ENCODE results near the gene BIRC3.
"Not testable (repeated sequence)": the region's sequence is repeated elsewhere in the genome, so short reads cannot be mapped to it uniquely, and the experiment has no call there.

Gene BIRC3

DNA sequence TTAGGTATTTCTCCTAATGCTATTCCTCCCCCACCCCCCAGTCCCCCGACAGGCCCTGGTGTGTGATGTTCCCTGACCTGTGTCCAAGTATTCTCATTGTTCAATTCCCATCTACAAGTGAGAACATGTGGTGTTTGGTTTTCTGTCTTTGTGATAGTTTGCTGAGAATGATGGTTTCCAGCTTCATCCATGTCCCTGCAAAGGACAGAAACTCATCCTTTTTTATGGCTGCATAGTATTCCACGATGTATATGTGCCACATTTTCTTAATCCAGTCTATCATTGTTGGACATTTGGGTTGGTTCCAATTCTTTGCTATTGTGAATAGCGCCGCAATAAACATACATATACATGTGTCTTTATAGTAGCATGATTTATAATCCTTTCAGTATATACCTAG lies 20.5 kb upstream of the BIRC3 start:
- not testable (repeated sequence) for DNase-seq

GRCh38 chr11:102300837-102301236 lies 16.4 kb upstream of the BIRC3 start:
- not testable (repeated sequence) for DNase-seq

DNA sequence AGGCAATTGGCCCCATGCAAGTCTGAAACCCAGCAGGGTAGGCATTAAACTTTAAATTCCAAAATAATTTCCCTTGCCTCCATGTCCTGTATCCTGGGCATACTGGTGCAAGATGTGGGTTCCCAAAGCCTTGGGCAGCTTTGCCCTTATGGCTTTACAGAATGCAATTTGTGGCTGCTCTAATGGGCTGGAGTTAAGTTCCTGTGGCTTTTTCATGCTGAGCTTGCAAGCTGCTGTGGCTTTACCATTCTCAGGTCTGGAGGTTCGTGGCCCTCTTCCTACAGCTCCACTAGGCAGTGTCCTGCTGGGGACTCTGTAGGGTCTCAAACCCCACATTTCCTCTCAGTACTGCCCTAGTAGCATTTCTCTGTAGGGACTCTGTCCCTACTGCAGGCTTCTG lies 15.0 kb upstream of the BIRC3 start:
- DNase-seq = no peak

DNA sequence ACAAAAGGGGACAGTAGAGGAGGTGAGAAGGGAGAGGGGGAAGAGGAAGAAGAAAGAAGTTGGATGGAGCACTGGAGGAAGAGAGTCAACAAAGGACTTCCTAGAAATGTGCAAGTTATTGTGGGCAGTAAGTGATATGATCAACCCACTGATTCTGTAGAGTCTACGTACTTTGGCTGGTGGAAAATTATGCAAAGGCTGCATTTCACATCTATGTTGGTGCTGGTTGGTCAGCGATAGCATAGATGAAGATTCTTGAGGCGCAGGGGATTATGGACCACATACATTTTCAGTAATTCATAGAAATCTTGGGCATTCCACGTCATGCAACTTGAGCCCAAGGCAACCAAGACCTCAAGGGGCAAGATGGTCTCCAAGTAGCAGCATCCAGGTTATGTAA lies 12.6 kb upstream of the BIRC3 start:
- no peak for DNase-seq

- DNase-seq = no peak
These were observed 11.8 kb upstream of the BIRC3 start for GRCh38 chr11:102305352-102306047.

DNA sequence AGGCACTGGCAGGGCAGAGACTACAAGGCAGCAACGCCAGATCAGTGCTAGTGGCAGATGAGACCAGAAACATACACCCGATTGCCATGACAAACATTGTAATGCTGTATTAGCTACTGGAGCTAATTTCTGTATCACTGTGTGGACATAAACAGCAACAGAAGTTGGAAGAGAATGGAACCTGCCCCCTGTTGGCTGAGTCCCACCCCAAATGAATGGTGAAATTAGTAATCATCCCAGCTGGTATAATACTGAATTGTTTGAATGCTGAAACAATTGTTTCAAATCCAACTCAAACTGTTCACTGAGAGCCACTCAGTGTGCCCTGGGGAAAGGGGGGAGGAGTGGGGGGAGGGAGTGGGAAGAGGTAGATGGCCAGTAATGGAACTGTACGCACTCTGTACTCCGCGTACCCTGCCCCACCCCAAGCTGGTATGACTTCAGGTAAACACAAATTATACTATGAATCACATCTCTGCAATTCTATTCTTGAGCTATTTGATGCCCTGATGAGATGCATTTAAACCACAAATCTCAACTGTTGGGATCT lies 11.2 kb upstream of the BIRC3 start:
- no peak for DNase-seq

GRCh38 chr11:102306817-102307726 lies 10.2 kb upstream of the BIRC3 start:
- no peak for DNase-seq

DNA sequence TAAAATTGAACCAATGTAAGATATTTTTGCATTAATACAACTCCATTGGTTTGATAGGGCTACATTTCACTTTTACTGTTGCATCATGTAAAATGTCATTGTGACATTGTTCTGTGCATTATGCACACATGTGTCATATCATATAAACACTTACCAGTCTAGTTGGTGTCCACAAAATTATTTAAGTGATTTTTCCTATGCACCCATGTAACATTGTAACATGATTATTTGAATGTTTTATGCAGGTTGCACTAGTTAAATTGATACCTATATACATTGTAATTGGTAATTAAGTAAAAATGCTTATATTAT lies 9.6 kb upstream of the BIRC3 start:
- no peak for DNase-seq

- DNase-seq = no peak
These were observed 7.4 kb upstream of the BIRC3 start for GRCh38 chr11:102309621-102310541.

DNA sequence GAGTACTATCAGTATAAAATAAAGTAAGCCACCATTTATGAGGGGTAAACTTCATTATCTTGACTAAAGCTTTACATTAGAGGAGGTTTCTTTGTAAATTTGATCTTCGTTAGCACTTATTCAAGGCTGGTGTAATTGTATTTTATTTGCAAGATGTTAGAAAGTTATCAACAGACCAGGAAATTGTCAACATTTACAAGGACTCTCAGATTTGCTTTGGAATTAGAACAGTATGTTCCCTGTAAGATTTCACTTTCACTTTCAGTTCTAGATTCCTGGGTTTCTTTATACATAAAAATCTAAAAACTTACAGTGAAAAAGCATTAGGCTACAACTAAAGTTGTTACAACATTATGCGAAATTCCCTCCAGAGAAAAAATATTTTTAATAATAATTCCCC lies 4.6 kb upstream of the BIRC3 start:
- DNase-seq = no peak

- DNase-seq = no peak
These were observed 3.9 kb upstream of the BIRC3 start for GRCh38 chr11:102313238-102313940.

DNA sequence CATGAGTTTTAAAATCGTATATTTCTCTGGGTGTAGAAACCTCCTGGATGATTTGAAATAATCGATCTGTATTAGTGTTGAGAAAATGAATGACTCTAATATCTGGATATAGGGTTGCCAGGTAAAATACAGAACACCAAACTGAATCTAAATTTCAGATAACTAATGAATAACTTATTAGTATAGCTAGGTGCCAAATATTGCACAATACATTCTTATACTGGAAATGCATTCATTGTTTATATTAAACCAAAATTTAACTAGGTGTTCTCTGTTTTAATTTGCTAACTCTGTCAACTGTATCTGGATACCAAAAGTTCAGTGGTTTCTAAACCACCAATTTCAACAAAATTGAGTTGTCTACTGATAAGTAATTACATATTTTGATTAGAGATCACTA lies 2.5 kb upstream of the BIRC3 start:
- DNase-seq = no peak

- no peak for DNase-seq
These were observed 859 bp upstream of the BIRC3 start for GRCh38 chr11:102316346-102316904.

GRCh38 chr11:102317768-102318103 lies 452 bp downstream of the BIRC3 start:
- no peak for DNase-seq

- no peak for DNase-seq
These were observed 1.2 kb downstream of the BIRC3 start for GRCh38 chr11:102318469-102318868.

DNA sequence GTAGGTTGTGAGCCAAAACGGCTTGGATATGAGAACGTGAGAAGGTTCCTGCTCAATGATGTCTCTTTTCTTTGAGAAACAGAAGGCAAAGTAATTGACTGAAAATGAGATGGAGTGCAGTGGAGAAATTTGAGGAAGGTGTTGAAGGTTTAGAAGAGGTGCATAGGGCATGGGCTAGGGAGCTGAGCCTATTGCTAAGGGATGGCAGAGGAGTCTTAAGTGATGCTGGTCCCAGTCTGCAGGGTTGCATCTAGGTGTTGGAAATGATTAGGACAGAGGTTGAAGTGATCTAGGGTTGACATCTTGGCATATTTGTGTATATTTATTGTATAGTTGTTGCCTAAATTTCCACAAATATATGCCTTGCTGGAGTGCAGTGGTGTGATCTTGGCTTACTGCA lies 2.3 kb downstream of the BIRC3 start:
- DNase-seq = no peak

DNA sequence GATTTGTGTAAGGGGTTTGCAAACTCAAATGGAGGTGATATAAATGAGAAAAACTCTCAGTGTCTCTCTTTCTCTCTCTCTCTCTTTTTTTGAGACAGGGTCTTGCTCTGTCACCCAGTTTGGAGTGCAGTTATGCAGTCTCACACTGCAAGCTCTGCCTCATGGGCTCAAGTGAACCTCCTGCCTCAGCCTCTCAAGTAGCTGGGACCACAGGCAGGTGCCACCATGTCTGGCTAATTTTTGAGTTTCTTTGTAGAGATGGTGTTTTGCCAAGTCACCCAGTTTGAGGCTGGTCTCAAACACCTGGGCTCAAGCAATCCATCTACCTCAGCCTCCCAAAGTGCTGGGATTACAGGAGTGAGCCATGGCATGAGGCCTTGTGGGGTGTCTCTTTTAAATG lies 2.9 kb downstream of the BIRC3 start:
- no peak for DNase-seq

DNA sequence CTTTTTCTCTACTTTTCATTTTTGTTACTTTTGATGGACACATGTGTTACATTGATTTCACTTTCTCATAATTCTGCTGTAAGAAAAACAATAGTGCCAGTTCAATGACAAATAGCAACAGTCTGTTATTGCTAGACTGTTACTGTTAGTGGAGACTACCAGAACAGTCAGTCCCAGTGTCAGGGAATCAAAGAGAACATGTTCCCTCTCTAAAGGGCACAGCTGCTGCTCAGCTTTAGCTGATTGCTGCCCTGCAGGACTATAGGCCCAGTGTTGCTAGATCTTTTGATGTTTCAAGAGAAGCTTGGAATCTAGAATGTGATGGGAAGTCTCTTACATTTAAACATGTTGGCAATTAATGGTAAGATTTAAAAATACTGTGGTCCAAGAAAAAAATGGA lies 3.4 kb downstream of the BIRC3 start:
- DNase-seq = peak in 1 of 14 donors; percentile 5

GRCh38 chr11:102322560-102322959 lies 5.3 kb downstream of the BIRC3 start:
- DNase-seq = no peak

DNA sequence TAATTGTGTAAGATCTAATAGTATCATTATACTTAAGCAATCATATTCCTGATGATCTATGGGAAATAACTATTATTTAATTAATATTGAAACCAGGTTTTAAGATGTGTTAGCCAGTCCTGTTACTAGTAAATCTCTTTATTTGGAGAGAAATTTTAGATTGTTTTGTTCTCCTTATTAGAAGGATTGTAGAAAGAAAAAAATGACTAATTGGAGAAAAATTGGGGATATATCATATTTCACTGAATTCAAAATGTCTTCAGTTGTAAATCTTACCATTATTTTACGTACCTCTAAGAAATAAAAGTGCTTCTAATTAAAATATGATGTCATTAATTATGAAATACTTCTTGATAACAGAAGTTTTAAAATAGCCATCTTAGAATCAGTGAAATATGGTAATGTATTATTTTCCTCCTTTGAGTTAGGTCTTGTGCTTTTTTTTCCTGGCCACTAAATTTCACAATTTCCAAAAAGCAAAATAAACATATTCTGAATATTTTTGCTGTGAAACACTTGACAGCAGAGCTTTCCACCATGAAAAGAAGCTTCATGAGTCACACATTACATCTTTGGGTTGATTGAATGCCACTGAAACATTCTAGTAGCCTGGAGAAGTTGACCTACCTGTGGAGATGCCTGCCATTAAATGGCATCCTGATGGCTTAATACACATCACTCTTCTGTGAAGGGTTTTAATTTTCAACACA lies 6.4 kb downstream of the BIRC3 start:
- DNase-seq = no peak

DNA sequence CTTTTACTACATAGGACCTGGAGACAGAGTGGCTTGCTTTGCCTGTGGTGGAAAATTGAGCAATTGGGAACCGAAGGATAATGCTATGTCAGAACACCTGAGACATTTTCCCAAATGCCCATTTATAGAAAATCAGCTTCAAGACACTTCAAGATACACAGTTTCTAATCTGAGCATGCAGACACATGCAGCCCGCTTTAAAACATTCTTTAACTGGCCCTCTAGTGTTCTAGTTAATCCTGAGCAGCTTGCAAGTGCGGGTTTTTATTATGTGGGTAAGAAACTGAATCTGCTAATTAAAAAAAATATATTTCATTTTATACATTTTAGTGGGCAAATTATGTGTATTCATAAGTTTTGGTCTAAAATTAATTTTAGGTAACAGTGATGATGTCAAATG lies 7.8 kb downstream of the BIRC3 start:
- no peak for DNase-seq
